Iris pigment epithelial cell (primary cell): Measurements from ENCODE around the gene GOLGA6L2.
"Not testable (repeated sequence)": the region's sequence is repeated elsewhere in the genome, so short reads cannot be mapped to it uniquely, and the experiment has no call there.

Experiments
- DNase-seq: peaks from one replicate; pipeline ENCODE4 v3.0.0-alpha.2; 2011; ENCODE audit warnings: low read depth

GOLGA6L2 gene

GRCh38 chr15:23424111-23424904 is 22.7 kb downstream of the GOLGA6L2 start:
- no peak for DNase-seq

DNA sequence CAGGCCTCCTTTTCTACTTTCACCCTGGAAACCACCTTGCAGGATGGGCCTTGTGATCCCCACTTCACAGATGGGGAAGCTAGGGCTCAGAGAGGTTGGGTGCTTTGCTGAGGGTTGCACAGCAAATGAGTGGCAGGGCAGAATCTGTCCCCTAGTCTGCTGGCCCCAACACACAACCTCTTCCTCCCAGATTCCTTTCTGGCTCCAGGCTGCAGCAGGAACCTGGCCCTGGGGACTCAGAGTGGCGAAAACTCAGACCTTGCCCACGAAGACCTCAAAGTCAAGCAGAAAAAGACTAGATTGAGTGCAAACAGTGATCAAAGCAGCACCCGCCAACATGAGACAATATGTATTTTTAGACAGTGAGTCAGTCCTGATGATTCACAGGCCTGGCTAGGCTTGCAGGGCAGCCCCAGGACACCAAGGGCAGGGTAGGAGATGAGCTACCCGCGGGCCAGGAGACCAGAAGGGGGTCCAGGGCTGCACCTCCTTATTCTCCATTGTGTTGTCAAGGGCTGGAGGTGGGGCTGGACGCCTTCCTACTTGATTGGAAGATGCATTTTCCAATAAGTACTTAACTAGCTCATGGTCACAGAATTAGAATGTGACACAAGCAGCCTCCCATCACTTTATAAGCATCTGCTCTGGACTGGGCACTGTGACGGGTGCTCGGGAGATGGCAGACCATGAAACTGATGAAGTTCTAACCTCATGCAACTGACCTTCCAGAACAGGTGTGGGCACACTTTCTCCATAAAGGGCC is 23.9 kb downstream of the GOLGA6L2 start:
- DNase-seq = peak; percentile 19

DNA sequence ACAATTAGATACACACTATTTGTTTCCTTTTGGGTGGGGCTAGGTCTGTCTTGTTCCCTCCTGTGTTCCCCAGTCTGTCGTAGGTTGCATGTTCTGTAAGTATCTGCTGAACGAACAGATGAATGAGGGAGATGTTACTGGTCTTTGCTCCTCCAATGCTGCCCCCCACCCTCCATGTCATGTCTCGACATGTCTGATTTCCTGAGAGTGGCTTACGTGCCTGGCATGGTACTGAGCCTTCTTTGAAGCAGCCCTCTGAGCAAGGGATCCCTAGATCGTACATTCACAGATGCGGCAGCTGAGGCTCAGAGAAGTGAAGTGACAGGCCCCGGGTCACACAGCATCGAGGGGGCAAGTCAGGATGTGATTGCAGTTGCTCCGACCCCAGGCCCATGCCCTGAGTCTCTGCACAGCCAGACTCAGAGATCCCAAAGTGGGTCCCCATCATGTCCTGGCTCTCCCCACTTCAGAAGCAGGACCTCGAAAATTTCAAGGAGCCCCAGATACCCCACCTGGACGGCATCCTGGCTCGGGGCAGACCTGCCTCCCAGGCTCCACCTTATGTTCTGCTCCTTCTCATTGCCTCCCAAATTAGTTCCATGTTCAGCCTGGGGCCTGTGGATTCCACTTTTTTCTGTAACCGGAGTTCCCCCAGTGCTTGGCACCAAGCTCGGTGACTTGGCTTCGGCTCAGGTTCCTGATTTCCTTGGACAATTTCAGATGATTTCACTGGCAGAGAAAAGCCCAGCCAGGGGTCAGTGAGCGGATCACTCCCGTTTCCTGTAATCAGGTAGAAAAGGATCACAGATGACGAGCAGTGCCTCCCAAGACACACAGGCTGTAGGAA is 24.7 kb downstream of the GOLGA6L2 start:
- peak; percentile 8 for DNase-seq

- DNase-seq = no peak
Measured at GRCh38 chr15:23420806-23421575, 26.1 kb downstream of the GOLGA6L2 start.

DNA sequence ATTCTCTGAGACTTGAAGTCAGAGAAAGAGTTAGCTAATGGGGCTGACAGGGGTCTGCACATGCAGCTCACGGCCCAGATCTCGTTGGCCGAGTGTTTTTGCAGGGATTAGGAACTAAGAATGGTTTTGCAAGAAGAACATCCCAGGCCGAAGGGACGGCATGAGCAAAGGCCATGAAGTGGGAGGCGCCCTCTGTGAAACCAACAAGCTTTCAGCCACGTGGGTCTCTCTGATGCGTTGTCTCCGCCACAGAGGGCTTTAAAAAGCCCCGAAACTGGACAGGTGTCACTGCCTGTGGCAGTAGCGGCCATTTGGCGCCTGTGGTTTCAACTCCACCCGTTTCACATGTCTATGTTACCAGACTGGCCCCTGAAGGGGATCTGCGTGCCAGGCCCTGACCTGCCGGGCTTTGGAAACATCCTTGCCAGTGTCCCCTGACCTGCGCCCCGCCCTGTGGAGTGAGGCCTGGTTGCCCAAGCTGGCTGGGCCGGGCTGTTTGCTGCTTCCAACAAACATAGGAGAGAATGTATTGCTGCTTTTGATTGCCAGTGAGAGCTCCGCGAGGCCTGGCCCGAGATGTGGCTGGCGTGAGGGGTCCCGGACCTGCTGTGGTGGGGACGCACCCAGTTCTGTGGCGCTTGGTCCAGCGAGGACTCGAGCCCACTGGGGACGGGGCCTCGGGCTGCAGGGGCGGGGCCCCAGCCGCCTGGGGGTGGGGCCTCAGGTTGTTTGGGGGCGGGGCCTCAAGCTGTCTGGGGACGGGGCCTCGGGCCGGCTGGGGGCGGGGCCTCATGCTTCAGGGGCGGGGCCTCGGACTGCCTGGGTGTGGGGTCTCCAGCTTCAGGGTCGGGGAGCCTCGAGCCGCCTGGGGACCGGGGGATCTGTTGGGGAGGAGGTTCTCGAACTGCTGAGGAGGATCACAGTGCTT is 30.4 kb downstream of the GOLGA6L2 start:
- DNase-seq = no peak

DNA sequence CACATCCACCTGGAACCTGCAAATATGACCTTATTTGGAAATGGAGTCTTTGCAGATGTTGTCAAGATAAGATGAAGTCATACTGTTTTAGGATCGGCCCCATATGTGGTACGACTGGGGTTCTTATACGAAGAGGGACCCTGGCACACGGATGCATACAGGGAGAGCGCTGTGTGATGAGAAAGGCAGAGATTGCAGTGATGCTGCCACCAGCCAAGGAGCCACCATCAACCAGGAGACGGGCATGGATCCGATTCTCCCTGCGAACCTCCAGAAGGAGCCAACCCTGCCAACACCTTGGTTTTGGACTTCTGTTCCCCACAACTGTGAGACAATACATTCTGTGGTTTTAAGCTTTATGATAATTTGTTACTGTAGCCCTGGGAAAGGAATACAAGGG is 31.2 kb downstream of the GOLGA6L2 start:
- not testable (repeated sequence) for DNase-seq

- no peak for DNase-seq
Measured at GRCh38 chr15:23415321-23415865, 31.6 kb downstream of the GOLGA6L2 start.

DNA sequence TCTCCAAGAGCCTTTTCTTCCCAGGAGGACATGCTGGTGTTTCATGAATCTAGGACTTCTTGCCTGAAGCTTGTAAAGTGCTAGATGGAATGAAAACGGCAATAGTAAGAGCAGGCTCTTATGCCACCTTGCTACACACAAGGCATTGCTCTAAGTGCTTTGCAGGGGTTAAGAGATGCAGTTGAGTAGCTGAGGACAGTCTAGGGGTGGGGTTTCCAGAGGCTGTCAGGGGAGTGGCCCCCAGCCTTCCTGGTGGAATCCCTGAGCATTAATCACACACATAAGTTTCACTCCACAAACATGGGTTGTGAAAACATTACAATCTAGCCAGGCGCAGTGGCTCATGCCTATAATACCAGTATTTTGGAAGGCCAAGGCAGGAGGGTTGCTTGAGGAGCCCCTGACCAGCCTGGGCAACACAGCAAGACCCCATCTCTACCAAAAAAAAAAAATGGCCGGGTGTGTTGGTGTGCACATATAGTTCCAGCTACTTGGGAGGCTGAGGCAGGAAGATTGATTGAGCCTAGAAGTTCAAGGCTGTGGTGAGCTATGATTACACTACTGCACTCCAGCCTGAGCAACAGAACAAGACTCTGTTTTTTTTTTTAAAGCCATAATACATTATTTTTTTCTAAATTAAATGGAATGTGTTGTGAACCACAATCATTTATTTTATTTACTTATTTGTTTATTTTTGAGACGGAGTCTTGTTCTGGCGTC is 34.0 kb downstream of the GOLGA6L2 start:
- DNase-seq = not testable (repeated sequence)

DNA sequence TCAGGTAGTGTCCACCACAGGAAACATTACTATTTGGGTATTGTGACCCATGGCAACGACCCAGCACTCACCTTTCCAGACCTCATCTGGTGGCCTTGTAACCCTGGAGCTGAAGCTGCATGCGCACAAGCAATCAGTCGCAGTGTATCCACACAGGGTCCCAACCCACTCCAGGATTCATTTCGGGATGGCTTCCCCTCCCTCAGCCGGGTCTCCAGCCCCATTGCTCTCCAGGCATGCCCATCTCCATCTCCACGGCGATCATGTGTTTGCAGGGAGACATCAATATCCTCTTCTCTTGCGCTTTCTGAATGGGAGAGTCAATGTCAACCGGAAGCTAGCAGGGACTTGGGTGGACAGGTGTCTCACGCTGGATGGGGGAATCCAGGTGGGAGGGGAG is 35.2 kb downstream of the GOLGA6L2 start:
- DNase-seq = no peak

GRCh38 chr15:23403550-23403949 is 43.5 kb downstream of the GOLGA6L2 start:
- no peak for DNase-seq

DNA sequence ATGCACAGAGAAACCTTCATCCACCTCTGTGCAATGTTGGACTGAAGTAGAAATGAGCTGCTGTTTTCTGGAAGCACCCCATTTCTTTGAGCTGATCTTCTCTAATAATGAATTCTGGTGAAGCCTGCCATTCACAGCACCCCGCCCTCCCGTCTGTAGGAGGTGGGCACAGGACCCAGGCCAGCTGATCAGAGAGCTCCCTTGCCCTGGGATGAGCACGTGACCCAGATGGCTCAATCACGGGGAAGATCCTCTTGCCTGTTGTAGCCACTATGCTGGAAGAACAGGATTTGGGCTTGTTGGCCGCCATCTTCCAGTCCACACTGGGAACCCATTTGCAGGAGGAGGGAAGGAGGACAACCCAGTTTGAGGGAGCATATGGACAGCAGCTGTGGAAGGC is 44.5 kb downstream of the GOLGA6L2 start:
- no peak for DNase-seq

GRCh38 chr15:23402140-23402539 is 44.9 kb downstream of the GOLGA6L2 start:
- no peak for DNase-seq

- no peak for DNase-seq
Measured at GRCh38 chr15:23401627-23402026, 45.4 kb downstream of the GOLGA6L2 start.

DNA sequence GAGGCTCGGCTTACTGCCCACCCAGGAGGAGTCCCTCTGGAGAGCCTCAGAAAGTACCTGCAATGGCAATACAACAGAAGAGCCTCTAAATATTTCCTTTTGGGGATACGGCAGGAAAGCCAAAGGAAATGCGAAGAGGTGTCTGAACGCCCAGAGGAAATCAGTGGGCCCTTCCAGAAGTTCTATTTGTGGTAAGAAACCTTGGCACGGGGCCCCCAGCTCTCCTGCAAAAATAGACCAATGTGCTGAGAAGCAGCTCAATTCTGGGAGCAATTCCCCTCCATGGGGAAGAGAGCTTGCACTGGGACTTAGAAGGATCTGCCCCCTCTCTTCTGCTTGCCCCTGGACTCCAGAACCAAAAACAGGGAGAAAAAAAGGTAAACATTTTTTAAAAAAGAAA is 47.8 kb downstream of the GOLGA6L2 start:
- DNase-seq = not testable (repeated sequence)

GRCh38 chr15:23398357-23398756 is 48.7 kb downstream of the GOLGA6L2 start:
- not testable (repeated sequence) for DNase-seq

GRCh38 chr15:23397779-23398178 is 49.3 kb downstream of the GOLGA6L2 start:
- DNase-seq = no peak

GRCh38 chr15:23395832-23396231 is 51.2 kb downstream of the GOLGA6L2 start:
- no peak for DNase-seq

- DNase-seq = no peak
Measured at GRCh38 chr15:23395030-23395692, 51.9 kb downstream of the GOLGA6L2 start.
